Tibial nerve (tissue), 4 donors: ENCODE measurements around the gene PPP1R3E. TPM values are rescaled to one million over a fixed set of nuclear protein-coding genes. Genes with fewer than 3 reads are reported as not detected.

Experiments
- DNase-seq, 2 donors: peaks; one replicate each; pipeline ENCODE4 v3.0.0-alpha.2; 2019; ENCODE audit warnings: low spot score in 2 of 2
- H3K27ac ChIP-seq, 4 donors: fragments of 200-600 bp; sonication (generic) in 3 of 4; one replicate each; pipeline ENCODE4 v1.5.1; 2017 to 2019; ENCODE audit warnings: mild to moderate bottlenecking in 1 of 4
- H3K27me3 ChIP-seq, 2 donors: fragments of 200-600 bp; sonication (generic) in 1 of 2; one replicate each; pipeline versions ENCODE4 v1.5.1 to v1.6.0; 2017 to 2019
- H3K36me3 ChIP-seq, 3 donors: fragments of 200-600 bp; sonication (generic); one replicate each; pipeline ENCODE4 v1.5.1; 2018 to 2019
- H3K4me1 ChIP-seq, 4 donors: fragments of 200-600 bp; sonication (generic) in 3 of 4; one replicate each; pipeline ENCODE4 v1.5.1; 2017 to 2019
- H3K4me3 ChIP-seq, 4 donors: fragments of 200-600 bp; sonication (generic) in 3 of 4; one replicate each; pipeline ENCODE4 v1.5.1; 2017 to 2019; ENCODE audit warnings: mild to moderate bottlenecking in 1 of 4, moderate library complexity in 1 of 4
- H3K9me3 ChIP-seq, 4 donors: fragments of 200-600 bp; sonication (generic) in 3 of 4; one replicate each; pipeline ENCODE4 v1.5.1; 2017 to 2019
- EP300 ChIP-seq, 2 donors: sonication (generic); formaldehyde crosslinking; IDR thresholded peaks; one replicate each; pipeline ENCODE4 v1.6.1; 2017; ENCODE audit warnings: antibody characterized with exemption in 2 of 2, mild to moderate bottlenecking in 1 of 2
- POLR2A ChIP-seq, 2 donors: fragments of 450-650 bp; IDR thresholded peaks; one replicate each; pipeline ENCODE4 v1.6.1; 2017; ENCODE audit warnings: antibody characterized with exemption in 2 of 2, mild to moderate bottlenecking in 2 of 2, moderate library complexity in 2 of 2
- WGBS, 2 donors: methylation state at CpG; one replicate each; pipeline ENCODE4 v1.1.5; 2018; 5-methylcytosine and 5-hydroxymethylcytosine counted together
- small RNA-seq: library from RNA; depleted of rRNA; stranded (forward); fragments of <200 nt; gene quantifications from one replicate; pipeline ENCODE3, GENCODE V24; 2016
- total RNA-seq, 4 donors: library from RNA; depleted of rRNA; stranded (reverse); fragments of >200 nt; gene quantifications; one replicate each; pipeline ENCODE4 v1.1.0, GENCODE V29; 2016
- TF ChIP-seq, protein P1 (sequence below), 5 experiments: fragments of 200-600 bp in 3 of 5; fragments of 450-650 bp in 2 of 5; sonication (generic) in 3 of 5; IDR thresholded peaks; one replicate each; pipeline ENCODE4 v1.5.1; 2016 to 2019; ENCODE audit warnings: antibody characterized with exemption in 5 of 5, mild to moderate bottlenecking in 3 of 5, moderate library complexity in 2 of 5

PPP1R3E gene
- total RNA-seq, 4 donors from 2014 or later: 15.0 to 29.1 (median 19.2) TPM

GRCh38 chr14:23252006-23252405 is 50.7 kb downstream of the PPP1R3E start:
- H3K4me1 ChIP-seq: no peaks in the 10 kb centered on the region
- no peaks in the 10 kb centered on the region for H3K9me3 ChIP-seq
- no peak for DNase-seq
- WGBS, 2 donors: 52 to 57% methylated on average over 3 of the region's 3 CpGs
- H3K36me3 ChIP-seq: no peaks in the 10 kb centered on the region
- H3K4me3 ChIP-seq: no peak overlapping the region
- no peaks in the 10 kb centered on the region for H3K27me3 ChIP-seq
- TF ChIP-seq, protein P1, sequence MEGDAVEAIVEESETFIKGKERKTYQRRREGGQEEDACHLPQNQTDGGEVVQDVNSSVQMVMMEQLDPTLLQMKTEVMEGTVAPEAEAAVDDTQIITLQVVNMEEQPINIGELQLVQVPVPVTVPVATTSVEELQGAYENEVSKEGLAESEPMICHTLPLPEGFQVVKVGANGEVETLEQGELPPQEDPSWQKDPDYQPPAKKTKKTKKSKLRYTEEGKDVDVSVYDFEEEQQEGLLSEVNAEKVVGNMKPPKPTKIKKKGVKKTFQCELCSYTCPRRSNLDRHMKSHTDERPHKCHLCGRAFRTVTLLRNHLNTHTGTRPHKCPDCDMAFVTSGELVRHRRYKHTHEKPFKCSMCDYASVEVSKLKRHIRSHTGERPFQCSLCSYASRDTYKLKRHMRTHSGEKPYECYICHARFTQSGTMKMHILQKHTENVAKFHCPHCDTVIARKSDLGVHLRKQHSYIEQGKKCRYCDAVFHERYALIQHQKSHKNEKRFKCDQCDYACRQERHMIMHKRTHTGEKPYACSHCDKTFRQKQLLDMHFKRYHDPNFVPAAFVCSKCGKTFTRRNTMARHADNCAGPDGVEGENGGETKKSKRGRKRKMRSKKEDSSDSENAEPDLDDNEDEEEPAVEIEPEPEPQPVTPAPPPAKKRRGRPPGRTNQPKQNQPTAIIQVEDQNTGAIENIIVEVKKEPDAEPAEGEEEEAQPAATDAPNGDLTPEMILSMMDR (IDR thresholded peaks at IDR 0.05): no peak
- TF ChIP-seq POLR2A (IDR thresholded peaks at IDR 0.05) (no peak), EP300 (IDR thresholded peaks at IDR 0.05) (no peak)
- no peak overlapping the region for H3K27ac ChIP-seq

- Histone ChIP-seq H3K27me3 (no peaks in the 10 kb centered on the region), H3K4me3 (no peak overlapping the region), H3K4me1 (no peaks in the 10 kb centered on the region), H3K27ac (no peak overlapping the region), H3K9me3 (no peaks in the 10 kb centered on the region), H3K36me3 (no peaks in the 10 kb centered on the region)
- 82 to 83% methylated on average over 6 of the region's 6 CpGs for WGBS, 2 donors
- DNase-seq: no peak
- TF ChIP-seq, protein P1 (IDR thresholded peaks at IDR 0.05): no peak
- TF ChIP-seq POLR2A (IDR thresholded peaks at IDR 0.05) (no peak), EP300 (IDR thresholded peaks at IDR 0.05) (no peak)
Measured at GRCh38 chr14:23249824-23250223, 52.8 kb downstream of the PPP1R3E start.

- Histone ChIP-seq H3K27ac (no peak overlapping the region), H3K36me3 (no peaks in the 10 kb centered on the region), H3K27me3 (no peaks in the 10 kb centered on the region), H3K9me3 (no peaks in the 10 kb centered on the region), H3K4me1 (no peaks in the 10 kb centered on the region), H3K4me3 (no peak overlapping the region)
- 81 to 86% methylated on average over 7 of the region's 7 CpGs for WGBS, 2 donors
- DNase-seq: no peak
- TF ChIP-seq EP300 (IDR thresholded peaks at IDR 0.05): no peak
Measured at GRCh38 chr14:23248601-23249000, 54.1 kb downstream of the PPP1R3E start.

Small RNA genes lying within 50 kb of the gene (small RNA-seq; reads per million reads assigned to genes)
- gene RNU6-1046P: not detected

Other genes with a start within 250 kb of the PPP1R3E start
- 10 to 100 TPM in 1 of 4 donors, 1 to 10 TPM in 3; 3.9 to 11.1 (median 6.0) TPM for gene CDH24, start 245.3 kb downstream of the PPP1R3E start, total RNA-seq
- 100 to 1,000 TPM in 3 of 4 donors, 10 to 100 TPM in 1; 96.5 to 143 (median 108) TPM for gene ACIN1, start 207.7 kb downstream of the PPP1R3E start, total RNA-seq
- 10 to 100 TPM; 15.5 to 35.1 (median 21.7) TPM for gene C14orf119, start 207.4 kb downstream of the PPP1R3E start, total RNA-seq
- gene CIROP, start 197.9 kb downstream of the PPP1R3E start, total RNA-seq: not detected
- not detected for gene CEBPE, start 183.6 kb downstream of the PPP1R3E start, total RNA-seq
- gene SLC7A8, start 119.2 kb downstream of the PPP1R3E start, total RNA-seq: 10 to 100 TPM; 26.2 to 41.4 (median 37.5) TPM
- gene RNF212B, start 64.9 kb downstream of the PPP1R3E start, total RNA-seq: not detected
- gene HOMEZ, start 16.7 kb downstream of the PPP1R3E start, total RNA-seq: 10 to 100 TPM in 2 of 4 donors, 1 to 10 TPM in 2; 7.5 to 35.2 (median 10.2) TPM
- 10 to 100 TPM; 49.8 to 87.3 (median 56.5) TPM for gene BCL2L2, start 4.0 kb upstream of the PPP1R3E start, total RNA-seq
- gene PABPN1, start 18.6 kb upstream of the PPP1R3E start, total RNA-seq: 10 to 100 TPM; 52.1 to 80.8 (median 64.5) TPM
- gene SLC22A17, start 50.0 kb upstream of the PPP1R3E start, total RNA-seq: 10 to 100 TPM; 55.9 to 91.0 (median 58.3) TPM
- gene EFS, start 62.3 kb upstream of the PPP1R3E start, total RNA-seq: 10 to 100 TPM; 31.4 to 38.2 (median 34.2) TPM
- gene IL25, start 70.0 kb upstream of the PPP1R3E start, total RNA-seq: not detected
- gene CMTM5, start 74.2 kb upstream of the PPP1R3E start, total RNA-seq: 10 to 100 TPM; 10.8 to 31.5 (median 18.3) TPM
- gene MYH6, start 105.4 kb upstream of the PPP1R3E start, total RNA-seq: under 1 TPM in 1 of 4 donors, not detected in 3; 0.30 TPM
- under 1 TPM in 1 of 4 donors, not detected in 3; 0.90 TPM for gene MYH7, start 132.8 kb upstream of the PPP1R3E start, total RNA-seq
- 10 to 100 TPM; 35.8 to 45.6 (median 36.5) TPM for gene NGDN, start 166.8 kb upstream of the PPP1R3E start, total RNA-seq
- 1 to 10 TPM; 2.1 to 3.9 (median 2.6) TPM for gene ZFHX2, start 248.9 kb upstream of the PPP1R3E start, total RNA-seq